ENCODE results near the gene COL18A1. TPM values are rescaled to one million over a fixed set of nuclear protein-coding genes. Genes with fewer than 3 reads are reported as not detected.

The COL18A1 gene
- total RNA-seq, 2 donors from 2014 or later, result 56.2 to 229 TPM

- H3K27ac ChIP-seq, result no peak overlapping the region
- WGBS, result 85% methylated on average over 27 of the region's 27 CpGs
- intact Hi-C loops (cut with DNase I), result no loop called here
- DNase-seq (ENCODE audit: low spot score), result no peak
- no peaks in the 10 kb centered on the region for H3K9me3 ChIP-seq
- no peak overlapping the region for H3K4me3 ChIP-seq
- TF ChIP-seq POLR2A (IDR thresholded peaks at IDR 0.05) (no peak), POLR2AphosphoS5 (IDR thresholded peaks at IDR 0.05) (no peak), CTCF (IDR thresholded peaks at IDR 0.05) (no peak)
- no peaks in the 10 kb centered on the region for H3K4me1 ChIP-seq (replicated peaks)
- no peaks in the 10 kb centered on the region for H3K27me3 ChIP-seq (replicated peaks; ENCODE audit: insufficient read depth)
- no peaks in the 10 kb centered on the region for H3K36me3 ChIP-seq
Measured at GRCh38 chr21:45443595-45444181, 38.7 kb downstream of the COL18A1 start.

GRCh38 chr21:45444385-45444784 lies 39.4 kb downstream of the COL18A1 start:
- intact Hi-C loops (cut with DNase I), result no loop called here
- WGBS, result 79% methylated on average over 19 of the region's 19 CpGs
- Histone ChIP-seq H3K4me1 (replicated peaks) (no peaks in the 10 kb centered on the region), H3K27me3 (replicated peaks; ENCODE audit: insufficient read depth) (no peaks in the 10 kb centered on the region), H3K27ac (no peak overlapping the region), H3K4me3 (no peak overlapping the region), H3K9me3 (no peaks in the 10 kb centered on the region), H3K36me3 (no peaks in the 10 kb centered on the region)
- TF ChIP-seq POLR2AphosphoS5 (IDR thresholded peaks at IDR 0.05), result no peak
- no peak for TF ChIP-seq POLR2A (IDR thresholded peaks at IDR 0.05)
- no peak for TF ChIP-seq CTCF (IDR thresholded peaks at IDR 0.05)
- no peak for DNase-seq (ENCODE audit: low spot score)

- no peaks in the 10 kb centered on the region for H3K27me3 ChIP-seq (replicated peaks; ENCODE audit: insufficient read depth)
- H3K27ac ChIP-seq, result no peak overlapping the region
- H3K4me3 ChIP-seq, result no peak overlapping the region
- no peak for DNase-seq (ENCODE audit: low spot score)
- 94% methylated on average over 9 of the region's 9 CpGs for WGBS
- no peaks in the 10 kb centered on the region for H3K36me3 ChIP-seq
- H3K9me3 ChIP-seq, result no peaks in the 10 kb centered on the region
- TF ChIP-seq POLR2A (IDR thresholded peaks at IDR 0.05) (no peak), POLR2AphosphoS5 (IDR thresholded peaks at IDR 0.05) (no peak), CTCF (IDR thresholded peaks at IDR 0.05) (no peak)
- intact Hi-C loops (cut with DNase I), result no loop called here
- H3K4me1 ChIP-seq (replicated peaks), result no peaks in the 10 kb centered on the region
Measured at GRCh38 chr21:45445369-45445768, 40.4 kb downstream of the COL18A1 start.

GRCh38 chr21:45447821-45448220 lies 42.9 kb downstream of the COL18A1 start:
- DNase-seq (ENCODE audit: low spot score), result no peak
- no peaks in the 10 kb centered on the region for H3K27me3 ChIP-seq (replicated peaks; ENCODE audit: insufficient read depth)
- intact Hi-C loops (cut with DNase I), result no loop called here
- H3K36me3 ChIP-seq, result no peaks in the 10 kb centered on the region
- H3K27ac ChIP-seq, result no peak overlapping the region
- 56% methylated on average over 8 of the region's 8 CpGs for WGBS
- no peak for TF ChIP-seq POLR2AphosphoS5 (IDR thresholded peaks at IDR 0.05)
- no peak for TF ChIP-seq POLR2A (IDR thresholded peaks at IDR 0.05)
- TF ChIP-seq CTCF (IDR thresholded peaks at IDR 0.05), result no peak
- H3K4me1 ChIP-seq (replicated peaks), result no peaks in the 10 kb centered on the region
- H3K4me3 ChIP-seq, result no peak overlapping the region
- no peaks in the 10 kb centered on the region for H3K9me3 ChIP-seq

GRCh38 chr21:45448283-45448809 lies 43.4 kb downstream of the COL18A1 start:
- Histone ChIP-seq H3K4me1 (replicated peaks) (no peaks in the 10 kb centered on the region), H3K27ac (no peak overlapping the region), H3K4me3 (no peak overlapping the region), H3K9me3 (no peaks in the 10 kb centered on the region), H3K36me3 (no peaks in the 10 kb centered on the region), H3K27me3 (replicated peaks; ENCODE audit: insufficient read depth) (no peaks in the 10 kb centered on the region)
- intact Hi-C loops (cut with DNase I), result no loop called here
- WGBS, result 92% methylated on average over 20 of the region's 20 CpGs
- DNase-seq (ENCODE audit: low spot score), result no peak
- TF ChIP-seq POLR2AphosphoS5 (IDR thresholded peaks at IDR 0.05) (no peak), POLR2A (IDR thresholded peaks at IDR 0.05) (no peak), CTCF (IDR thresholded peaks at IDR 0.05) (no peak)
